HepG2 (cell line): ENCODE data around the gene METAP1D. TPM values are rescaled to one million over a fixed set of nuclear protein-coding genes. Genes with fewer than 3 reads are reported as not detected.
A peak's percentile ranks its signal among the peaks of the same experiment; 100 is the strongest.

Source experiments
- ATAC-seq: fragments of 200-7000 bp; cut with Tn5 transposase; 3 replicates; pipeline ENCODE4 v1.9.1; 2020; ENCODE audit warnings: mild to moderate bottlenecking, moderate library complexity
- BruUV-seq: library from RNA; stranded (reverse); fragments of 400-500 nt; replicated peaks from 2 replicates; lab custom pipeline; 2021; lab: Mats Ljungman, UMichigan
- CTCF ChIA-PET: fragments of 300-600 bp; formaldehyde crosslinking; extraction: SDS; loops from one replicate; lab custom pipeline; 2021; ENCODE audit warnings: low total read pairs, inconsistent platforms, low intra/inter-chr PET ratio; lab: Yijun Ruan, JAX
- POLR2A ChIA-PET: fragments of 350-600 bp; sonication (Branson Sonifier 250); formaldehyde crosslinking; loops from one replicate; lab custom pipeline; 2020; ENCODE audit warnings: antibody characterized with exemption, inconsistent platforms; lab: Yijun Ruan, JAX
- DNase-seq: peaks from one replicate; pipeline ENCODE4 v3.0.0-alpha.2; 2015; ENCODE audit warnings: low spot score
- FAIRE-seq: peaks from 3 replicates; lab custom pipeline; 2011; peaks lifted over from hg19 to GRCh38; lab: Jason Lieb, UNC
- H2AFZ ChIP-seq: one replicate; pipeline ENCODE4 v1.6.1; 2011; ENCODE audit warnings: low read length, inconsistent platforms
- H3K27ac ChIP-seq: fragments of 300-600 bp; 3 replicates; pipeline ENCODE4 v1.8.0; 2011; ENCODE audit warnings: mixed run types, mild to moderate bottlenecking, mixed read lengths, low read length, inconsistent platforms; ENCODE audit not compliant: insufficient read depth; ENCODE audit errors: extremely low read length
- H3K27me3 ChIP-seq, 2 experiments: fragments of 200-600 bp in 1 of 2; 2 replicates in 1 of 2; 3 replicates in 1 of 2; pipeline versions ENCODE4 v1.6.0 to v1.8.0; 2011; ENCODE audit warnings: low read length in 2 of 2, mild to moderate bottlenecking in 2 of 2, moderate library complexity in 2 of 2, inconsistent platforms in 1 of 2; ENCODE audit not compliant: insufficient read depth in 2 of 2, control insufficient read depth in 1 of 2
- H3K36me3 ChIP-seq, 2 experiments: fragments of 200-600 bp in 1 of 2; replicated peaks in 1 of 2; 2 replicates in 1 of 2; 3 replicates in 1 of 2; pipeline versions ENCODE4 v1.5.1 to v1.8.0; 2011; ENCODE audit warnings: low read length in 2 of 2, inconsistent platforms in 1 of 2; ENCODE audit not compliant: insufficient read depth in 2 of 2, control insufficient read depth in 1 of 2
- H3K4me1 ChIP-seq: 2 replicates; pipeline ENCODE4 v1.5.1; 2012; ENCODE audit warnings: low read length, inconsistent platforms; ENCODE audit not compliant: insufficient read depth
- H3K4me2 ChIP-seq: 2 replicates; pipeline ENCODE4 v1.6.0; 2011; ENCODE audit warnings: low read depth, low read length, inconsistent platforms
- H3K4me3 ChIP-seq, 3 experiments: fragments of 200-600 bp in 1 of 3; sonication (generic), shearing (Covaris generic) in 1 of 3; replicated peaks in 1 of 3; 2 replicates each; pipeline ENCODE4 v1.5.1; 2011 to 2016; ENCODE audit warnings: low read length in 3 of 3, inconsistent platforms in 2 of 3, low read depth in 2 of 3, mild to moderate bottlenecking in 2 of 3, control low read depth in 1 of 3, mixed read lengths in 1 of 3; ENCODE audit not compliant: insufficient read depth in 1 of 3
- H3K79me2 ChIP-seq: one replicate; pipeline ENCODE4 v1.6.1; 2011; ENCODE audit warnings: low read length, inconsistent platforms; ENCODE audit not compliant: insufficient read depth
- H3K9ac ChIP-seq: 2 replicates; pipeline ENCODE4 v1.6.0; 2011; ENCODE audit warnings: mild to moderate bottlenecking, low read depth, low read length, inconsistent platforms; ENCODE audit not compliant: insufficient read depth
- H3K9me3 ChIP-seq: 2 replicates; pipeline ENCODE4 v1.5.1; 2012; ENCODE audit warnings: mild to moderate bottlenecking, low read length
- H4K20me1 ChIP-seq: 2 replicates; pipeline ENCODE4 v1.6.0; 2011; ENCODE audit warnings: inconsistent platforms, mild to moderate bottlenecking, low read length, moderate library complexity; ENCODE audit not compliant: insufficient read depth
- ETV6 ChIP-seq: sonication (generic); formaldehyde crosslinking; conservative IDR thresholded peaks from 2 replicates; pipeline ENCODE4 v1.4.0; 2020; ENCODE audit warnings: missing genetic modification reagents
- HDAC1 ChIP-seq: sonication (generic); formaldehyde crosslinking; IDR thresholded peaks from 2 replicates; pipeline ENCODE4 v1.5.1; 2020; ENCODE audit warnings: mild to moderate bottlenecking, missing genetic modification reagents
- HOXD1 ChIP-seq: sonication (generic); formaldehyde crosslinking; IDR thresholded peaks from 2 replicates; pipeline ENCODE4 v1.5.0; 2020; ENCODE audit warnings: missing genetic modification reagents
- KAT8 ChIP-seq: IDR thresholded peaks from 2 replicates; pipeline ENCODE4 v1.6.1; 2016; ENCODE audit warnings: missing genetic modification reagents, missing compliant biosample characterization
- NCOR1 ChIP-seq: fragments of 200-600 bp; sonication (generic); IDR thresholded peaks from 2 replicates; pipeline ENCODE4 v1.7.0; 2017; ENCODE audit warnings: antibody characterized with exemption, low read length, borderline replicate concordance
- NFE2L1 ChIP-seq: sonication (generic); formaldehyde crosslinking; IDR thresholded peaks from 2 replicates; pipeline ENCODE4 v1.4.0; 2020; ENCODE audit warnings: missing genetic modification reagents, mild to moderate bottlenecking, borderline replicate concordance
- POGZ ChIP-seq: sonication (generic); formaldehyde crosslinking; IDR thresholded peaks from 2 replicates; pipeline ENCODE4 v1.4.0; 2020; ENCODE audit warnings: mild to moderate bottlenecking, missing genetic modification reagents
- RARA ChIP-seq: IDR thresholded peaks from 2 replicates; pipeline ENCODE4 v1.6.1; 2016; ENCODE audit warnings: missing genetic modification reagents, missing compliant biosample characterization
- SALL1 ChIP-seq: sonication (generic); formaldehyde crosslinking; IDR thresholded peaks from 2 replicates; pipeline ENCODE4 v1.8.0; 2022; ENCODE audit warnings: mild to moderate bottlenecking, missing genetic modification reagents
- SETDB1 ChIP-seq: sonication (generic); formaldehyde crosslinking; IDR thresholded peaks from 2 replicates; pipeline ENCODE4 v1.5.1; 2020; ENCODE audit warnings: missing genetic modification reagents, mild to moderate bottlenecking, borderline replicate concordance
- SIX4 ChIP-seq: sonication (generic); formaldehyde crosslinking; IDR thresholded peaks from 2 replicates; pipeline ENCODE4 v1.4.0; 2020; ENCODE audit warnings: missing genetic modification reagents
- SMC3 ChIP-seq: IDR thresholded peaks from 2 replicates; pipeline ENCODE4 v1.6.1; 2011; ENCODE audit warnings: low read length, improper control_type of control experiment
- SOX13 ChIP-seq, 3 experiments: fragments of 450-650 bp in 1 of 3; sonication (generic) in 1 of 3; formaldehyde crosslinking in 1 of 3; IDR thresholded peaks in 2 of 3; conservative IDR thresholded peaks in 1 of 3; 2 replicates each; pipeline versions ENCODE4 v1.5.0 to v1.6.1; 2016 to 2020; ENCODE audit warnings: antibody characterized with exemption in 1 of 3, mild to moderate bottlenecking in 1 of 3, missing compliant biosample characterization in 1 of 3, missing genetic modification reagents in 1 of 3, moderate library complexity in 1 of 3
- SOX6 ChIP-seq, 2 experiments: fragments of 450-650 bp in 1 of 2; sonication (generic) in 1 of 2; formaldehyde crosslinking in 1 of 2; IDR thresholded peaks; 2 replicates each; pipeline versions ENCODE4 v1.4.0 to v1.6.1; 2017 to 2020; ENCODE audit warnings: antibody characterized with exemption in 1 of 2, mild to moderate bottlenecking in 1 of 2, missing genetic modification reagents in 1 of 2
- STAT6 ChIP-seq: sonication (generic); formaldehyde crosslinking; IDR thresholded peaks from 2 replicates; pipeline ENCODE4 v1.4.0; 2020; ENCODE audit warnings: missing genetic modification reagents, mild to moderate bottlenecking, borderline replicate concordance
- THAP9 ChIP-seq: sonication (generic); formaldehyde crosslinking; IDR thresholded peaks from 2 replicates; pipeline ENCODE4; 2020; ENCODE audit warnings: missing genetic modification reagents, mild to moderate bottlenecking, borderline replicate concordance
- ZBTB7A ChIP-seq: sonication (generic); formaldehyde crosslinking; IDR thresholded peaks from 2 replicates; pipeline ENCODE4 v1.8.0; 2022; ENCODE audit warnings: mild to moderate bottlenecking, missing genetic modification reagents
- ZNF337 ChIP-seq: sonication (generic); formaldehyde crosslinking; IDR thresholded peaks from 2 replicates; pipeline ENCODE4 v1.5.1; 2020; ENCODE audit warnings: missing genetic modification reagents, low read depth, mild to moderate bottlenecking, borderline replicate concordance
- ZNF644 ChIP-seq: IDR thresholded peaks from 2 replicates; pipeline ENCODE4 v1.6.1; 2016; ENCODE audit warnings: low read depth
- ZNF724P ChIP-seq: sonication (generic); formaldehyde crosslinking; IDR thresholded peaks from 2 replicates; pipeline ENCODE4 v1.8.0; 2022; ENCODE audit warnings: missing genetic modification reagents, borderline replicate concordance
- ZNF768 ChIP-seq: sonication (generic); formaldehyde crosslinking; IDR thresholded peaks from 2 replicates; pipeline ENCODE4 v1.4.0; 2020; ENCODE audit warnings: missing genetic modification reagents
- WGBS: methylation state at CpG from one replicate; pipeline ENCODE4 v1.1.6; 2017; ENCODE audit warnings: low lambda C conversion rate; 5-methylcytosine and 5-hydroxymethylcytosine counted together
- in situ Hi-C: cut with HindIII; loops from 2 replicates; pipeline ENCODE4 v1.10.0; 2017; ENCODE audit warnings: low pct_unique_long_range_greater_than_20kb; ENCODE audit not compliant: extremely low pct_ligation_motif_present
- intact Hi-C: fragments of 100-400 bp; cut with micrococcal nuclease; formaldehyde crosslinking; loops from one replicate; pipeline ENCODE4 v1.10.0; 2022; ENCODE audit not compliant: unreplicated experiment
- polyA plus RNA-seq, 8 experiments: library from polyadenylated mRNA; depleted of rRNA in 3 of 8; stranded (reverse) in 7 of 8; unstranded in 1 of 8; fragments of >200 nt; fragmentation: Illumina TruSeq in 4 of 8; extraction: Trizol in 4 of 8; gene quantifications; 2 replicates each; pipeline versions ENCODE4 v1.2.1 to v1.2.3, GENCODE V29; 2011 to 2016; ENCODE audit warnings: low read depth in 4 of 8, missing spikeins in 1 of 8, mixed read lengths in 1 of 8; ENCODE audit not compliant: insufficient read depth in 1 of 8
- total RNA-seq, 5 experiments: library from RNA; depleted of rRNA; stranded (reverse); fragments of >200 nt; fragmentation: Illumina TruSeq; extraction: Trizol; gene quantifications; 2 replicates each; pipeline ENCODE4 v1.2.3, GENCODE V29; 2016; ENCODE audit warnings: low read depth in 1 of 5

Gene METAP1D
- total and polyA plus RNA-seq, 2 of the 13 experiments (the other 11 are each of a cell fraction or from before 2014, with no cell fraction given) = 14.7 to 21.6 TPM

GRCh38 chr2:172116107-172116506, 116.4 kb downstream of the METAP1D start:
- Histone ChIP-seq H3K27me3 (no peaks in the 10 kb centered on the region), H3K36me3 (no peaks in the 10 kb centered on the region), H3K4me1 (peaks cover 41% of the 10 kb centered on the region), H3K27ac (no peak overlapping the region), H3K9me3 (no peaks in the 10 kb centered on the region), H3K9ac (no peak overlapping the region), H2AFZ (no peak overlapping the region), H3K4me3 (no peak overlapping the region), H3K4me2 (peak overlapping the region; percentile 30), H3K79me2 (no peaks in the 10 kb centered on the region), H4K20me1 (no peaks in the 10 kb centered on the region)
- in situ Hi-C loops = no loop called here
- ChIA-PET CTCF (no interaction called here), POLR2A (interaction anchor here (0.9 kb wide), 1 partner anchor 9 kb away, joined by 3 read pairs; no protein-coding TSS in a partner anchor)
- DNase-seq = no peak
- WGBS = 11% methylated on average over 5 of the region's 5 CpGs
- no peak for FAIRE-seq
- intact Hi-C loops = loop anchor here (1.0 kb wide), 1 partner anchor 11 kb away; no protein-coding TSS in a partner anchor
- peak; percentile 68 for ATAC-seq
- no TSS peak for BruUV-seq
- no peak for TF ChIP-seq ZBTB7A (CRISPR knock-in tag)
- TF ChIP-seq STAT6 (CRISPR knock-in tag) = no peak
- TF ChIP-seq SALL1 (CRISPR knock-in tag) = 0 out of 2 replicates have a peak, but pooled peaks have one; percentile 24
- TF ChIP-seq NCOR1 = no peak
- TF ChIP-seq NFE2L1 (CRISPR knock-in tag) = no peak
- no peak for TF ChIP-seq ETV6 (CRISPR knock-in tag)
- no peak for TF ChIP-seq SIX4 (CRISPR knock-in tag)
- TF ChIP-seq ZNF644 (CRISPR knock-in tag) = peak; percentile 69; the same call in 1 of the 2 replicates
- TF ChIP-seq SETDB1 (CRISPR knock-in tag) = no peak
- TF ChIP-seq ZNF337 = no peak
- peak; percentile 21; the same call in 1 of the 2 replicates for TF ChIP-seq RARA (CRISPR knock-in tag)
- no peak for TF ChIP-seq KAT8 (CRISPR knock-in tag)
- TF ChIP-seq POGZ (CRISPR knock-in tag) = 0 out of 2 replicates have a peak, but pooled peaks have one; percentile 21
- no peak for TF ChIP-seq SMC3
- no peak for TF ChIP-seq HOXD1 (CRISPR knock-in tag)
- no peak for TF ChIP-seq ZNF768 (CRISPR knock-in tag)
- no peak for TF ChIP-seq SOX6 (IDR thresholded peaks at IDR 0.05)
- TF ChIP-seq SOX6 (CRISPR knock-in tag; IDR thresholded peaks at IDR 0.05) = 0 out of 2 replicates have a peak, but pooled peaks have one; percentile 13
- TF ChIP-seq ZNF724P (CRISPR knock-in tag) = no peak
- no peak for TF ChIP-seq HDAC1 (CRISPR knock-in tag)
- TF ChIP-seq THAP9 (CRISPR knock-in tag) = no peak
- no peak for TF ChIP-seq SOX13 (IDR thresholded peaks at IDR 0.05)
- TF ChIP-seq SOX13 (CRISPR knock-in tag; conservative IDR thresholded peaks at IDR 0.05 in 1 of 2, IDR thresholded peaks at IDR 0.05 in 1 of 2) = peak in 1 of 2 experiments; percentile 24; a peak in 1 of 4 replicates
